DMS53 (cell line): ENCODE data around the gene FBL.
"Not testable (repeated sequence)": the region's sequence is repeated elsewhere in the genome, so short reads cannot be mapped to it uniquely, and the experiment has no call there.

Source experiments
- DNase-seq: peaks from one replicate; lab custom pipeline; 2025; lab: John Stamatoyannopoulos, UW

FBL gene

DNA sequence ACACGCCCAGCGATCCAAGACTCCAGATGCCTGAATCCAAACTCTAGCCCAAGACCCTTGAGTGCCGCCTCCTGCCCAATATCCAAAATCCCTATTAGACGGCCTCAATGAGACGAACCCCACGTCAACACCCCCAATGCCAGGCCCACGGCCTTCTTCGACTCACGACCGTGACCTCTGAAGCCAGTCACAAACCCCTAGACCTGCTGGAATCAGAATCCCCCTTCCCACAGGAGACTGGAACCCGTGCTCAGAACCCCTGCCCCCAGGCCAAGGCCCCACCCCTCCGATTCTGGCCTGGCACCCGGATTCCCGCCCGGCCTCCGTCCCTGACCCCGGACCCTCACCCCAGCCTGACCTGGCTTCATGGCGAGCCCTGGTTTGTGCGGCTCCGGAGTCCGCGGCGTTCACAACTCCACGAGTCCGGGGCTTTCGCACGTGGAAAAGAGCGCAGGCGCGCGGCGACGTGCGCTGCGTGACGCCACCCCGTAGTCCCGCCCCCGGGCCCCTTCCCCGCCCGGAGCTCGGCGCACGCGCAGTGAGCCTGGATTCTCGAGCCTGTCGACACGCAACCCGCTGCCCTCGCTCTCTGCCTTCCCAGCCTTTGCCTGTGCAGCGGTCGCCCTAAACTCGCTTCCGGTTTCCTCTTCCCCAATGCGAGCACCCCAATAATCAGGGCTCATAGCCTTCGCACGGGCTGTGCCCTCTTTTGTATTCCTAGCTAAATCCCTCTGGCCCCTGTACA is at the start of gene FBL:
TSS of gene FBL (minus strand) at position 447 of the 745 bp plus-strand sequence. CDS start at position 368, 79 bp downstream.
- peak; percentile 99 for DNase-seq

DNA sequence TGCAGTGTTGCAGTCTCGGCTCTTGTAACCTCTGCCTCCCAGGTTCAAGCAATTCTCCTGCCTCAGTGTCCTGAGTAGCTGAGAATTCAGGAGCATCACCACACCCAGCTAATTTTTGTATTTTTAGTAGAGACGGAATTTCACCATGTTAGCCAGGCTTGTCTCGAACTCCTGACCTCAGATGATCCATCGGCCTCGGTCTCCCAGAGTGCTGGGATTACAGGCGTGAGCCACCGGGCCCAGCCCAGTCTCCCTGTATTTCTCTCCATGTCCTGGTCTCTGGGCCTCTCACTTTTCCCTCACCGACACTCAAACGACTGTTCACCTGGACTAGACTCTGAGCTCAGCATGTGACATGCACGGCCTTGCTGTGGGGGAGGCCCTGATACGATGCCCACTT is 48.9 kb upstream of the FBL start:
- DNase-seq: not testable (repeated sequence)

DNA sequence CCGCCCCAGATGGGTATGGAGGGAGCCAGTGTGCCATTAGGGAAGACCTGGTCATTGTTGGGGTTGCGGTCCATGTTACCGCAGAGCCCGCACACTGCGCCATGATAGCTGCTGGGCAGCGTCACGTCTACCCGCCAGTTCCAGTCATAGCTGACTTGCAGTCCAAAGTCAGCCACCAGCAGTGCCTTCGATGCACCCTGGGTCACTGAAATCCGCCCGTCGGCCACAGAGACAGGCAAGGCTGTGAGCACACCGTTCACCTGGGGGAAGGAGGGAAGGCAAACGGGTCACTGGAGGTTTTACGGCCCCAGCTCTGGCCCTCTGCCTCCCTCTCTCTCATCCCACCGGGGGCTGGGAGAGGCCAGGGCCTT is 48.0 kb upstream of the FBL start:
- DNase-seq: not testable (repeated sequence)

DNA sequence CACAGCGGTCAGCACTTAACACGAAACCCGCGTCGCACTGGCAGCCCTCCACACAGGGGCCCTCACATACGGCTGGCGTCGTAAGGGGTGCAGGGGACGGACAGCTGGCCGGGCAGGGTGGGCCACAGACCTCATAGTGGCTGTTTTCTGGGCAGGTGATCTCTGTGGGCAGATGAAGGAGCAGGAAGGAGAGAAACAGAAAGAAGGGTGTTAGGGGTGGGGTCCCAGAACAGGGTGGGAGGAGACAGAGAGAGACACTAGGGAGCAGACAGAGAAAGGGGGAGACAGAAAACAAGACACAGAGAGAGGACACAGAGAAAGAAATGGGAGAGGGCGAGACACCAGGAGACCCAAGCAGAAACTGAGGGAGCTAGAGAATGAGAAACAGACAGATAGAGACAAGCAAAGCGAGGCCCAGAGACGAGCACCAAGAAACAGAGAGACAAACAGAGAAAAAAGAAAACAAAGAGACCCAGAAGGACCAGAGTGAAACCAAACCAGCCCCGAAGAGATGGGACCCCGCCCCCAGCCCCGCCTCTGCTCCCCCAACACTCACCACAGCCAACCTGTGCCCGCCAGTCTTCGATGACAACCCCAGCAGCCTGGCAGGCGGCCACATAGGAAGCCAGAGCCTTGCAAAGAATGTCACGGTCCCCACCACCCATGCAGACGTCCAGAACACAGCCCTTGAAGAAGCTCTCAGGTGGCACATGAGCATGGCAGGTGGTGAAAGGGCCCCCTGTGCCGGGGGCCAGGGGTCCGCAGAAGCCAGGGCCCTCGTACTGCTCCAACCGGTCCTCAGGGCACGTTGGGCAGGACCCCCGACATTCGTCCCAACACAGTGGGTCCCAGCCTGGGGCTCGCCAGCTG is 47.4 kb upstream of the FBL start:
- DNase-seq: not testable (repeated sequence)

DNA sequence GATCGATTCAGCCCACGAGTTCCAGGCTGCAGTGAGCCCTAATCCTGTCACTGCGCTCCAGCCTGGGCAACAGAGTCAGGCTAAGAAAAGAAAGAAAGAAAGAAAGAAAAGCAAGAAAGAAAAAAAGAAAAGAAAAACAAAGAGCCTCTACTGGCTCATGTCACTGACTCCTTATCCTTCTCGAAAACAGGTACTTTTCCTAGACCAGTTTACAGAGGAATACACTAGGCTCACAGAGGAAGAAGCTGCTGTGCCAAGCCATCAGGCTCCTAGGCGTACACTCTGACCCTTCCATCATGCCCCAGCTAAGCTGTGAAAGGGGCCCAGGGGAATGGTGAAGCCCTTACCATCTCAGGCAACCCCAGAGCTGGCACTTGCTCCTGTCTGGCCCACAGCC is 46.3 kb upstream of the FBL start:
- DNase-seq: not testable (repeated sequence)

DNA sequence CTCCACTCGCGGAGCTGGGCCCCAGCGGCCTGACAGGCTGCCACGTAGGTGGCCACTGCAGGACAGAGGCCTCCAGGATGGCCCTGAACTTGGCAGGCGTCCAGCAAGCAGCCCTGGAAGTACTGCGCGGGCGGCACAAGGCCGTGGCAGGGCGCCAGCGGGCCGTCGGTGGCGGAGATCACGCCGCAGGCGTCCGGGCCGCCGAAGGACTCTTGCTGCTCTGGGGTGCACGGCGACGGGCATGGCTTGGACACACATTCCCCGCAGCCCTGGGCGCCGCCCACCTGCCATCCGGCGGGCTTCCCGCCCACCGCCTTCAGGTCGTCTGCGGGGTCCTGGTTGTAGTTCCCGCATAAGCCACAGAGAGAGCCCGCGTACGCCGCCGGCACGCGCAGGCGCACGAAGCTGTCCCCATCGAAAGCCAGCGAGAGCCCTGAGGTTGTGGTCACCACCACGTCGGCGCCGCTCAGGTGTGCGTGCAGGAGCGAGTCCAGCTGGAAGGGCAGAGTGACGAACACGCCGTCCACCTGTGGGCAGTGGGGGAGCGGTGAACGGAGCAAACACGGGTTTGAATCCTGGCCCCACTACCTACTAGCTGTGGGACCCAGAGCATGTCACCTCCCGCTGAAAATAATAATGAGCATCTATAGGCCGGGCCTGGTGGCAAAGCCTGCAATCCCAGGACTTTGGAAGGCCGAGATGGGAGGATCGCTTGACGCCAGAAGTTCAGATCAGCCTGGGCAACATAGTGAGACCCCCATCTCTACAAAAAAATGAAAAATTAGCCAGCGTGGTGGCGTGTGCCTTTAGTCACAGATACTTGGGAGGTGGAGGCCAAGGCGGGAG is 45.7 kb upstream of the FBL start:
- not testable (repeated sequence) for DNase-seq

DNA sequence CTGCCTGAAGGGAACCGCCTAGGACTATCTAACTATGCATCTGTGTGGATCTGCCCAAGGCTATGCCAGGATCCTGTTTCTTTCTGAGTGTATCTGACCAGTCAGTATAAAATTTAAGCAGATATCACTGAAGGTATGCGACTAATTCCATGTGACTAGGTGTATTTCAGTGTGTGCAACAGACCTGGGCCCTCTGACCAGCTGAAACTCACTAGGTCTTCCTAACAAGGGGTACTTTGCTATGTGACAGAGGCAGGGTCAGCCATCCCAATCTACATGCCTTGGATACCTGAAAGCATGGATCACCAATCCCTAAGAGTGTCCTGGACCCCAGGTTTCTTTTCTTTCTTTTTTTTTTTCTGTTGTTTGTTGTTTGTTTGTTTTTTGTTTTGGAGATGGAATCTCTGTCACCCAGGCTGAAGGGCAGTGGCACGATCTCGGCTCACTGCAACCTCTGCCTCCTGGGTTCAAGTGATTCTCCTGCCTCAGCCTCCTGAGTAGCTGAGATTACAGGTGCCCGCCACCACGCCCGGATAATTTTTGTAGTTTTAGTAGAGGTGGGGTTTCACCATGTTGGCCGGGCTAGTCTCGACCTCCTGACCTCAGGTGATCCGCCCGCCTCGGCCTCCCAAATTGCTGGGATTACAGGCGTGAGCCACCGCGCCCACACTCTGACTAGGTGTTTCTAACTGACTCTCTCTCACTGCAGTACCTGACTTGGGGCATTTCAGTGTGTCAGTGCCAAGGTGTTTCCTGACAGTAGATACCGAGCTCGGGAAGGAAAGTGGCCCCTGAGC is 44.8 kb upstream of the FBL start:
- no peak for DNase-seq

DNA sequence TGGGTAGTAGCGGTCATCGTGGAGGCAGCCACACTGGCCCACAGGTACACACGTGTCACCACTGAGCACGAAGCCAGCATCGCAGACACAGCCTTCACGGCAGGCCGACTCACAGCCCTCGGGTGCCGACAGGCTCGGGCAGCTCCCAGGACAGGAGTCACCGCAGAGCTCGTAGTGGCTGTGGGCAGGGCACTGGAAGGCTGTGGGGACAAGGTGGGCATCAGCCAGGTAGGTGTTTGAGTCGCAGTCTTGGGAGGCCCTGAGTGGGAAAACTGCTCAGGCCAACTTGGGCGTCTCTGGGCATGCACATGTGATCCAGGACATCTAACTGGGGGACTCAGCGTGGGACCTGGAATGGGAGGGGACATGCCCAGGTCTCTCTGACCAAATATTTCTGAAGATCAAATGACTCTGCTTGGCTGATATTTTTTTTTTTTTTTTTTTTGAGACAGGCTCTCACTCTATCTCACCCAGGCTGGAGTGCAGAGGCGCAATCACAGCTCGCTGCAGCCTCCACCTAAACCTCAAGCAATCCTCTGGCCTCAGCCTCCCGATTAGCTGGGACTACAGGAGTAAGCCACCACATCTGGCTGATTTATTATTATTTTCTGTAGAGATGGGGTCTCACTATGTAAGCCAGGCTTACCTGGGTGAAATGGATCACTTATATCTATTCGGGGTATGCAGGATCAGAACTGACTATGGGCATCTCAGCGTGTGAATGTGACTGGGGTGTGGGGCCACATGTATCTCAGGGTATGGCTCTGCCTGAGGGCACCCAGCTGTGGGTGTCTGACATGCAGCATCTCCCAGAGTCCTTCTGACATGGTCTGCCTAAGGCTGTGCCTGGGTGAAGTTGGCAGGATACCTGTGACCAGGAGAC is 43.9 kb upstream of the FBL start:
- DNase-seq: not testable (repeated sequence)

DNA sequence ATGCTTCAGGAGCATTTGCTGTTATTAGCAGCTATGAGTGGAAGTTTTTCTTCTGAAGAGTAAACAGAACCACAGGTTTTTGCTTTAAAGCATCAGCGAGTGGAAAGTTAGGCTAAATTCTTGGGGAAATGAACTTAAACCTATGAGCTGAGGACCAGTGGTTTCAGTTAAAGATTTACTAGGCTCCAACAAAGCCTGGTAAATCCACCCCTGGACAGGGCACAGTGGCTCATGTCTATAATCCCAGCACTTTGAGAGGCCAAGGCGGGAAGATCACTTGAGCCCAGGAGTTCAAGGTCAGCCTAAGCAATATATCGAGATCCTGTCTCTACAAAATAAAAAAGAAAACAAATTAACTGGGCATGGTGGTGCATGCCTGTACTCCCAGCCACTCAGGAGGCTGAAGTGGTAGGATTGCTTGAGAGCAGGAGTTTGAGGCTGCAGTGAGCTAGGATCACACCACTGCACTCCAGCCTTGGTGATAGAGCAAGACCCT is 41.3 kb upstream of the FBL start:
- not testable (repeated sequence) for DNase-seq

DNA sequence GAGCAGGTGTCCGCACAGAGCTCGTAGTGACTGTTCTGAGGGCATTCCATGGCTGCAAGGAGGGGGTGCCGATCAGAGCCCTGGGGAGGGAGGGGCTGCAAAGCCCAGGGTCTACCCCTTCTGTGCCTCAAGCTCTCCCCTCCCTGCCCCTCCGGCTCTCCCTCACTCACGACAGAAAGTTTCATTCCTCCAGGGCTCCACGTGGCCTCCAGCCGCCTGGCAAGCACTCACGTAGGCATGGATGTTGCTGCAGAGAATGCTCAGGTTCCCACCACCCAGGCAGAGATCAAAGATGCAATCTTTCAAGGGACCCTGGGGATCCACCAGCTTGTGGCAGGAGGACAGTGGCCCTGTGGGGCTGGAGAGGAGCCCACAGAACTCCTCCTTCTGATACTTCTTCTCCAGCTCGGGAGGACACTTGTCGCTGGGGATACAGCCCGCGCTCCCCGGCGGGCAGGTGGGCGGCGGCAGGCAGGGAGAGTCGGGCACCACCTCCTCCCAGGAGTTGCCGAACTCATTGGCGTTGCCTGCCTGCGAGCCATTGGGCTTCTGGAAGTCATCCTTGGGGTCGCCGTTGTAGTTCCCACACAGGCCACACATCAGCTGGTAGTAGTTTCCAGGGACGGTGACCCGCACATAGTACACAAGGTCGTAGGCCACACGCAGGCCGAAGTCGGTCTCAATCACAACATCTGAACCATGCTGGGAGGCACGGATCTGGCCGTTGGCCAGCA is 39.8 kb upstream of the FBL start:
- not testable (repeated sequence) for DNase-seq

DNA sequence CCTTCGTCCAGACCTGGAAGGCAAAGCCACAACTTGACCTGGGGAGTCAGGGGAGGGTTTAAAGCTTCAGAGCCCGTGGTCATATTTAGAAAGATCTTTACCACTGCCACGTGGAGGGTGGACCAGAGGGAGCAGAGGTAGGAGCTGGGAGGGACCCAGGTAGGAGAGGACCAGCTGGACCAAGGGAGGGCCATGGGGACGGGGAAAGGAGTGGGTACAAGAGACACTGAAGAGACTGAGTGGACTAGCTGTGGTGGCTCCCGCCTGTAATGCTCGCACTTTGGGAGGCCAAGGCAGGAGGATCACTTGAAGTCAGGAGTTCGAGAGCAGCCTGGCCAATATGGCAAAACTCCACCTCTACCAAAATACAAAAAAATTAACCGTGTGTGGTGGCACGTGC is 38.5 kb upstream of the FBL start:
- not testable (repeated sequence) for DNase-seq

DNA sequence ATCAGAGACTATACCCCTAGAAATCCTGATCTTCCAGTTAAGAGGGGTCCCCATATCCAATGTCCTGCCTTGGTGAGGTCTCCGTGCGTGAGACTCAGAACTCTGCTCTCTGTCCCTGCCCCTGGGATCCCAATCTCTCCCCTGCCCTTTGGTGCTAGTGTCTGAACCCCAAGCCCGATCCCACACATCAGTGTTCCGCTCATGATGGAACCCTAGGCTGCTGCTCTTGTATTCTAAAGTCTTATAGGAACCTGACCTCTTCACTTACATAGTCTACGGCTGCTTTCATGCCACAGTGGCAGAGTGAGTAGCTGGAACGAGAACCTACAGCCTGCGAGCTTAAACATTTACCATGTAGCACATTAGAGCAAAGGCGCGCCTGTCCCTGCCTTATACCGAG is 36.5 kb upstream of the FBL start:
- DNase-seq: not testable (repeated sequence)

DNA sequence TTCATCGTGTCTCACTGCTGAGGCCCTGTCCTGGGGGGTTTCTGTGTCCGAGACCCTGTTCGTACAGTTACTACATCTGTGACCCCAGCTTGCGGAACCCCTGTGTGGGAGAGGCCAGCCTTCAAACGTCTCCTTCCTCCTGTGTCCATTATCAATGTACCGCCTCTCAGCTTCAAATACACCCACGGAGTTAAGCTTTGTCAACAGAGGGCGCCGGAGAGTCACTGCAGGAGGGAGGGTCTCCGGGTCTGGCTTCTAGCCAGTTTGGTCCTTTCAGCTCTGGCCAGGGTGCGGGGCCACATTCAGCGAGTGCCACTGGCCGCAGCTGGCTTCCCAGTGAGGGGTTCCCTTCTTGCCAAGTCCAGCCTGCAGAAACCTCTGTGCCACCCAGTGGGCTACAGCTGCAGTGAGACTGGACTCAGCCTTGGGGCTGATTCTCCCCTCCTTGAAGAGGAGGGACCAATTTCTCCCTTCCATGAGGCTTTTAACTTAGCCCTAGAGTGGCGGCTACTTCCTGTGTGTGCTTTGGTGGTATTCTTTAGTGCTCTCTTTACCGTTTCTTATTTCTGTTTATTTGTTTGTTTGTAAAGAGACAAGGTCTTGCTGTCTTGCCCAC is 35.4 kb upstream of the FBL start:
- peak; percentile 73 for DNase-seq

DNA sequence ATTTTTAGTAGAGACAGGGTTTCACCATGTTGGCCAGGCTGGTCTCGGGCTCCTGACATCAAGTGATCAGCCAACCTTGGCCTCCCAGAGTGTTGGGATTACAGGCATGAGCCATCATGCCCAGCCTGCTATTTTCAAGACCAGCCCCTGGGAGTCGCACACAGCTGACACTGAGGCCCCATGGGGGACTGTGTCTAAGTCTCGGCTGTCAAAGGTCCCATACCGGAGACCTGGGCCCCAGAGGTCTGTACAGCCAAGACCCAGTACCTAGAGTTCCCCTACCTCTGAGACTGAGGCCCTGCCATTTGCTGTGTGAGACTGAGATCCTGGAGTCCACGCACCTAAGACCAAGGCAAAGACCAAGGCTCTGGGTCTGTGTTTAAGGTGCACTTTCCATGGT is 34.1 kb upstream of the FBL start:
- not testable (repeated sequence) for DNase-seq

DNA sequence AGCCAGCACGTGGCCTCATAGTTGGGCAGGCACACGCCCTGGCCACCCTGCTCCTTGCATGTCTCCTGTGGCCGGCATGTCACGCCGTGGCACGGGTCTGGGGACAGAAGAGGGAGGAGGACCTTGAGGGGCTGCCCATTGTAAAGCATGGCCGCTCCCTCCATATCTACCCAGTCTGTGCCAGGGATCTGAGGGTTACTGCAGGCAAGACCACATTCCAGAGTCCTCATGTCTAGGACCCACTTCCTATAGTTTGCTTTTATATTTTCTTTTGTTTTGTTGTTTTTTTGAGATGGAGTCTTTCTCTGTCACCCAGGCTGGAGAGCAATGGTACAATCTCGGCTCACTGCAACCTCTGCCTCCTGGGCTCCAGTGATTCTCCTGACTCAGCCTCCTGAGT is 33.6 kb upstream of the FBL start:
- DNase-seq: not testable (repeated sequence)

DNA sequence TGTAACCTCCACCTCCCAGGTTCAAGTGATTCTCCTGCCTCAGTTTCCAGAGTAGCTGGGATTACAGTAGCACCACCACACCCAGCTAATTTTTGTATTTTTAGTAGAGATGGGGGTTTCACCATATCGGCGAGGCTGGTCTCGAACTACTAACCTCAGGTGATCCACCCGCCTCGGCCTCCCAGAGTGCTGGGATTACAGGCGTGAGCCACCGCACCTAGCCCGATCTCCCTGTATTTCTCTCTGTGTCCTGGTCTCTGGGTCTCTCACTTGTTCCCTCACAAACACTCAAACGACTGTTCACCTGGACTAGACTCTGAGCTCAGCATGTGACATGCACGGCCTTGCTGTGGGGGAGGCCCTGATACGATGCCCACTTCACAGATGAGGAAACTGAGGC is 32.7 kb upstream of the FBL start:
- not testable (repeated sequence) for DNase-seq

DNA sequence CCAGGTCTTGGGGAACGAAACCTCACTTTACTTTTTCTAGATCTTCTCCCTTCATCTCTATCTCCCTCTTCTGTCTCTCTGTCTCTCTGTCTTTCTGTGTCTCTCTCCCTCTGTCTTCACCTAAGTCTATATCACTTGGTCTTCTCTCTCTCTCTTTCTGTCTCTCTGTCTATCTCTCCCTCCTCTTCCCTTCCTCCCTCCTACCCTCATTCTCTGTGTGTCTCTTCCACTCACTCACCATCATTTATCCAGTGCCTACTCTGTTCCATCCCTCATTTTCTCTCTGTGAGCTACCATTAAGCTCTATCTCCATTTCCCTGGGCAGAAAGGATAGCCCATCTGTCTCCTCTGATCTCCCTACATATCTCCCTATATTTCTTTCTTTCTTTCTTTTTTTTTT is 32.2 kb upstream of the FBL start:
- DNase-seq: no peak

DNA sequence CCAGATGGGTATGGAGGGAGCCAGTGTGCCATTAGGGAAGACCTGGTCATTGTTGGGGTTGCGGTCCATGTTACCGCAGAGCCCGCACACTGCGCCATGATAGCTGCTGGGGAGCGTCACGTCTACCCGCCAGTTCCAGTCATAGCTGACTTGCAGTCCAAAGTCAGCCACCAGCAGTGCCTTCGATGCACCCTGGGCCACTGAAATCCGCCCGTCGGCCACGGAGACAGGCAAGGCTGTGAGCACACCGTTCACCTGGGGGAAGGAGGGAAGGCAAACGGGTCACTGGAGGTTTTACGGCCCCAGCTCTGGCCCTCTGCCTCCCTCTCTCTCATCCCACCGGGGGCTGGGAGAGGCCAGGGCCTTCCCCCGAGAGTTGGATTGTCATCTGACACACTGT is 31.8 kb upstream of the FBL start:
- DNase-seq: not testable (repeated sequence)

DNA sequence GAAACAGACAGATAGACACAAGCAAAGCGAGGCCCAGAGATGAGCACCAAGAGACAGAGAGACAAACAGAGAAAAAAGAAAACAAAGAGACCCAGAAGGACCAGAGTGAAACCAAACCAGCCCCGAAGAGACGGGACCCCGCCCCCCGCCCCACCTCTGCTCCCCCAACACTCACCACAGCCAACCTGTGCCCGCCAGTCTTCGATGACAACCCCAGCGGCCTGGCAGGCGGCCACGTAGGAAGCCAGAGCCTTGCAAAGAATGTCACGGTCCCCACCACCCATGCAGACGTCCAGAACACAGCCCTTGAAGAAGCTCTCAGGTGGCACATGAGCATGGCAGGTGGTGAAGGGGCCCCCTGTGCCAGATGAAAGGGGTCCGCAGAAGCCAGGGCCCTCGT is 31.3 kb upstream of the FBL start:
- not testable (repeated sequence) for DNase-seq
